D721Med (cell line): ENCODE results near the gene POLE3.
"Not testable (repeated sequence)": the region's sequence is repeated elsewhere in the genome, so short reads cannot be mapped to it uniquely, and the experiment has no call there.

Source experiments
- DNase-seq: peaks from one replicate; pipeline ENCODE4 v3.0.0; 2011; ENCODE audit warnings: low spot score; ENCODE audit not compliant: insufficient read length
- FAIRE-seq: peaks from 2 replicates; lab custom pipeline; 2011; peaks lifted over from hg19 to GRCh38; lab: Jason Lieb, UNC
- CTCF ChIP-seq: IDR thresholded peaks from 2 replicates; pipeline ENCODE4 v1.5.1; 2012; ENCODE audit warnings: mild to moderate bottlenecking, control low read depth; ENCODE audit not compliant: insufficient read depth; ENCODE audit errors: missing control alignments

Gene POLE3

DNA sequence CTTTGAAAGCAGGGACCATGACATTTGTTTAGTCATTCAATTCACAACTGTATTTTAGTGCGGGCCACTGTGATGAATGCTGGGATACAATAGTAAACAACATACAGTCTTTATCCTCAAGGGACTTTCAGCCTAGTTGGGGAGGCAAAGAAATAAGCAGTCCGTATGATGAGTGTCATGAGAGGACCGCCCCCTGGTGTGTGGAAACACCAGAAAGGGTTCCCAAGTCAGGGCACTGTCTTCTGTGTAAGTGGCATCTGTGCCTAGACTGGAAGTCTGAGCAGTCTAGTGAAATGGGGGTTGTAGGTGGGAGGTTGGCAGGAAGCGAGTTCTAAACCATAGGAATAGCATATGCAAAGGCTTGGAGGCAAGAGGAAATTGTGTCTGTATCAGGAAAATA lies 6.9 kb upstream of the POLE3 start:
- DNase-seq (no peak), FAIRE-seq (no peak)
- TF ChIP-seq CTCF = no peak

DNA sequence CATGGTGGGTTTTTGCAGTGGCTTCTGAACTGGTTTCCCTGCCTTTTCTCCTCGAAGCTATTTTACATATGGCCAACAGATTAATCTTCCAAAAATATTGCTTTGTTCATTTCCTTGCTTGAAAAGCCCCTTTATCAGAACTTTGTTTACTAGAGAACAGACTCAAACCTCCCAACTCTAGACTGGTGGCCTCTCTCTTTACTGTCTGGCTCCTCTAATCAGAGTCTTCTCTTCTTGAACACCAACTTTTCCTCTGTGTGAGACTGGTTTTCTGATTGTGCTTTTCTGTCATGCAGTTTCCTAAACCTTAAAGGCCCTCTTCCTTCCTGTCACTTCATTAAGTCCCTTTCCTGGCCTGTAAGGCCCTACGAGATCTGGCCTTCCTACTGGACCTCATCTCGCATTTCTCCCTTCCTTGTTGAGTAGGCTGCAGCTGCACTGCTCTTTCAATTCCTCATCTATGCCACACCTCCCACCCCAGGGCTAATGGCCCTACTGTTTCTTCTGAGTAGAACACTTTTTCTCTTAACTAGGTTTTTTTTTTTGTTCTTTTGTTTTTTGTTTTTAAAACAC lies 5.8 kb upstream of the POLE3 start:
- FAIRE-seq = no peak
- DNase-seq = no peak

DNA sequence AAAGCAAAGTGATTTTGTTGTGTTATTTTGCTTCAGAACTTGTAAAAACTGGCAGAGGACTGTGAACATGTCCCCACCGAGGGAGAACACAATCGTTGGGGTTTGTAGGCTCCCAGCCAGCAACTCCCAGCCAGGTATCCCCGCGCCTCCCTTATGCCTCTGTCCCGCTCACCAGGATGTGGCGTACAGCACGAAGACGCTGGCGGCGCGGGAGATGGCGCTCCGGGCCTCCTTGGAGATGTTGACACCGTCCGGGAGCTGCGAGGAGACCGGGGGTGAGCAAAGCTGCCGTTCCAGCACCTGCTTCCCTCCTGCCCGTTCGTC lies 630 bp downstream of the POLE3 start:
- DNase-seq = no peak
- FAIRE-seq = no peak
- TF ChIP-seq CTCF = no peak

More for the DNA sequence above, 5.8 kb upstream of the POLE3 start:
- no peak for TF ChIP-seq CTCF

GRCh38 chr9:113409481-113409880 lies 994 bp downstream of the POLE3 start:
- no peak for DNase-seq
- no peak for FAIRE-seq
- no peak for TF ChIP-seq CTCF

DNA sequence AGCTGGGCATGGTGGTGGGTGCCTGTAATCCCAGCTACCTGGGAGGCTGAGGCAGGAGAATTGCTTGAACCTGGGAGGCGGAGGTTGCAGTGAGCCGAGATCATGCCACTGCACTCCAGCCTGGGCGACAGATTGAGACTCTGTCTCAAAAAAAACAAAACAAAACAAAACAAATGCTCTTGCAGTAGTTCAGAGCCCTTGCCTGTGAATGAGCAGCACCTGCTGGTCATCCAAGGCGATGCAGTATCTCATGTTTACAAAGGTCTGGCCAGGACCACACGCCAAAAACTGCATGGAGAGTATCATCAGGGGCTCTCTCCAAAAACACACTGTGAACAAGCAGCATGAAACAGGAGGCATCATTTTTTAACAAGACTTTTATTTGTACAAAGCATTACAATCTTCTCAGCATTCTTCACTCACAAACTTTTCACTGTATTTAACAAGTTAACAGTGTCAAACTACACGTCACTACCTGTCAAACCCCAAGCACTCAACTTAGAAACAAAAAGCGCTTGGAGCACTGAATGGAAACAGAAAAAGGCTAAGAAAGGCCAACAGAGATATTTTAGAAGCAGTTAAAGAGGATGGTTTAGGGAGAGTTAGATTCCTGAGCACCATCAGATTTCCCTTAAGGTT lies 3.5 kb downstream of the POLE3 start:
- DNase-seq, FAIRE-seq: not testable (repeated sequence)
- peak; percentile 87 for TF ChIP-seq CTCF

DNA sequence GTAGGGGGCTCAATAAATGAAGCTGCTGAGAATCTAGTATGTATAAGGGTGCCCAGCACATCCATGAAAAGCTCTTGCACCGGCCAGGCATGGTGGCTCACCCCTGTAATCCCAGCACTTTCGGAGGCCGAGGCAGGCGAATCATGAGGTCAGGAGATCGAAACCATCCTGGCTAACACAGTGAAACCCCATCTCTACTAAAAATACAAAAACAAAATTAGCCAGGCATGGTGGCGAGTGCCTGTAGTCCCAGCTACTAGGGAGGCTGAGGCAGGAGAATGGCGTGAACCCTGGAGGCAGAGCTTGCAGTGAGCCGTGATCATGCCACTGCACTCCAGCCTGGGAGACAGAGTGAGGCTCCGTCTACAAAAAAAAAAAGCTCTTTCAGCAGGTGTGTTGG lies 4.1 kb downstream of the POLE3 start:
- not testable (repeated sequence) for FAIRE-seq, DNase-seq

- no peak for DNase-seq
- FAIRE-seq = no peak
- no peak for TF ChIP-seq CTCF
These were observed 6.8 kb downstream of the POLE3 start for GRCh38 chr9:113403646-113404045.
